GM13976 (cell line): ENCODE data around the gene APPBP2.
"Not testable (repeated sequence)": the region's sequence is repeated elsewhere in the genome, so short reads cannot be mapped to it uniquely, and the experiment has no call there.

ENCODE experiments used
- DNase-seq: peaks from one replicate; pipeline ENCODE4 v3.0.0; 2012; ENCODE audit warnings: low spot score
- in situ Hi-C: fragments of 300-500 bp; cut with MboI; formaldehyde crosslinking; loops from one replicate; pipeline ENCODE4 v1.12.0; 2022; ENCODE audit warnings: low sequenced_read_pairs, mixed read lengths, inconsistent platforms; ENCODE audit not compliant: unreplicated experiment
- TF ChIP-seq, protein P1 (sequence below): IDR thresholded peaks from 2 replicates; pipeline ENCODE4 v1.5.1; 2012; ENCODE audit warnings: borderline replicate concordance, mild to moderate bottlenecking; ENCODE audit not compliant: insufficient read depth; ENCODE audit errors: extremely low read depth, missing control alignments, control extremely low read depth

APPBP2 gene

DNA sequence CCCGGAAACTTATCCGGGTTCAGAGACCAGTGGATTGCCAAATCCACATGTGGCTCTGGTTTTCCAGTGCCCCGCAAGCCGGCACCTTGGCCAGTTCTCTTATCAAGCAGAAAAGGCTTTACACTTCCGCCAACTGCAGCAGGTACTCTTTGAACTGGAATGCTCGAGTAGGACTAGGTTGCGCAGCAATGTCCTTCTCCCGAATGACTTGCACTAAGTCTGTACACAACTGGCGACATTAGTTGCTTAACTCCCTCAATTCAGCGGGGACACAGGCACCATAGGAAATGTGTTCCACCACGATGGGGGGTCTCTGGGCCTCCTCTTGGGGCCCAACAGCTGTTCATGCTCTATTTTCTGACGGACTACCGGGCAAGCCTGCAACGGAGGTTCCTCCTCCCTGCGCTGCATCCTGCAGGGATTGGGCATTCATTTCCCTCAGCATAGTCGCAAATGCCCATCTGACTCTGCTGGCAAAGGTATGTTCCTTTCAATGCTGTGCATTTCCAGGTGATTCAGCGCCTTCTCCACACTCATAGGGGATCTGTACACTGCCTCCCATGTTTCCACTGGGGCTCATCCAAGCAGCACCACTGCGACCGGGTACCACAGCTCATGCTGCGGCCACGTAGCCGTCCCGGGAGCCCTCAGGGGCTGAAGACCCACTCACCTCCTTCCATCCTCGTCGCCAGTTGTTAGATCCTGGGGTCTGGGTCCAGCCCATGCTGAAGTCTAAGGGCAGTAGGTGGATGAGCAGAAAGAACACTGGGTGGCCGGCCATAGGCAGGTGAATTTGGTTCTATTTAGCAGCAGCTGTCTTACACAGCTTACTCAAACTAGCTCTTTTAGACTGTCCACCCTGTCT, 34.2 kb upstream of the APPBP2 start:
- TF ChIP-seq, protein P1, sequence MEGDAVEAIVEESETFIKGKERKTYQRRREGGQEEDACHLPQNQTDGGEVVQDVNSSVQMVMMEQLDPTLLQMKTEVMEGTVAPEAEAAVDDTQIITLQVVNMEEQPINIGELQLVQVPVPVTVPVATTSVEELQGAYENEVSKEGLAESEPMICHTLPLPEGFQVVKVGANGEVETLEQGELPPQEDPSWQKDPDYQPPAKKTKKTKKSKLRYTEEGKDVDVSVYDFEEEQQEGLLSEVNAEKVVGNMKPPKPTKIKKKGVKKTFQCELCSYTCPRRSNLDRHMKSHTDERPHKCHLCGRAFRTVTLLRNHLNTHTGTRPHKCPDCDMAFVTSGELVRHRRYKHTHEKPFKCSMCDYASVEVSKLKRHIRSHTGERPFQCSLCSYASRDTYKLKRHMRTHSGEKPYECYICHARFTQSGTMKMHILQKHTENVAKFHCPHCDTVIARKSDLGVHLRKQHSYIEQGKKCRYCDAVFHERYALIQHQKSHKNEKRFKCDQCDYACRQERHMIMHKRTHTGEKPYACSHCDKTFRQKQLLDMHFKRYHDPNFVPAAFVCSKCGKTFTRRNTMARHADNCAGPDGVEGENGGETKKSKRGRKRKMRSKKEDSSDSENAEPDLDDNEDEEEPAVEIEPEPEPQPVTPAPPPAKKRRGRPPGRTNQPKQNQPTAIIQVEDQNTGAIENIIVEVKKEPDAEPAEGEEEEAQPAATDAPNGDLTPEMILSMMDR, result no peak
- in situ Hi-C loops, result no loop called here
- no peak for DNase-seq

DNA sequence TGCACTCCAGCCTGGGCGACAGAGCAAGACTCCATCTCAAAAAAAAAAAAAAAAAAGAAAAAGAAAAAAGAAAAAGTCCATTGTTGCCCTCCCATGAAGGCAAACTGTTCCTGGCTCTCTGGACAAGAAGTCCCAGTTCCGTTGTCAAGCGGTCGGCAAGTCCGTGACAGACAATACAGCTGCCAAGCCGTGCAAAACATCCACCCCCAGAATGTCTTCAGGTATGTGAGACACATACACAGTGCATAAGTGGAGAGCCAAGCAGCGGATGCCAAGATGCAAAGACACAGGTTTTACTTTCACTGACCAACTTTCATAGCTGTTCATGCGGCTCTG, 33.6 kb upstream of the APPBP2 start:
- TF ChIP-seq, protein P1, result no peak
- in situ Hi-C loops, result no loop called here
- DNase-seq, result no peak

DNA sequence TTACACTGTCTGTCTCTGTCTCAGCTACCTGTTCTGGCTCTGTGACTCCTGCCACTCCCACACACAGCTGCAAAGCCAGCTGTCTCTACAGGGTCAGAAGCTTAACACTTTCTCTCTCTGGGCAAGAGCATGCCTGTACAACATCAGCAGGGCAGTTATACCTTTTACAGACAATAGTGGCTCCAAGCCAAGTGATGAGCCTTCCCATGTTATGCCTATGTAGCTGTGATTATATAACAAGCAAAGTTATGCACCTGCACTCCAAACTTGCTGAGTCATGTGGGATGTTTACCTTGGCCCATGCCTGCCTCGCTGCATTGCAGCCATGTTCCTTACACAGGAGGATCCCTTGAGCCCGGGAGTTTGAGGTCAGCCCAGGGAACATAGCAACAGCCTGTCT, 31.8 kb upstream of the APPBP2 start:
- in situ Hi-C loops, result no loop called here

DNA sequence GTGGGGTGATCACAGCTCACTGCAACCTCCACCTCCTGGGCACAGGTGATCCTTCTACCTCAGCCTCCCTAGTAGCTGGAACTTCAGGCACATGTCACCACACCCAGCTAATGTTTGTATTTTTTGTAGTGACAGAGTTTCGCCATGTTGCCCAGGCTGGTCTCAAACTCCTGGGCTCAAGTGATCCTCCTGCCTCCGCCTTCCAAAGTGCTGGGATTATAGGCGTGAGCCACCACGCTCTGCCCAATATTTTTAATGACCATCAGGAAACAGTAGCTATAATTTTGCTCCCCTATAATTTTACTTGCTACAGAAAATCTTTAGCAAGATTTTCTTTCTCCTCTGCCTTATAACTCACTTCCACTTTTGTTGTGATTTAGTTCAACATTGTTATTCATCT, 29.7 kb upstream of the APPBP2 start:
- TF ChIP-seq, protein P1, result no peak
- in situ Hi-C loops, result no loop called here
- DNase-seq, result no peak

More for the DNA sequence above, 31.8 kb upstream of the APPBP2 start:
- TF ChIP-seq, protein P1, result no peak
- no peak for DNase-seq

DNA sequence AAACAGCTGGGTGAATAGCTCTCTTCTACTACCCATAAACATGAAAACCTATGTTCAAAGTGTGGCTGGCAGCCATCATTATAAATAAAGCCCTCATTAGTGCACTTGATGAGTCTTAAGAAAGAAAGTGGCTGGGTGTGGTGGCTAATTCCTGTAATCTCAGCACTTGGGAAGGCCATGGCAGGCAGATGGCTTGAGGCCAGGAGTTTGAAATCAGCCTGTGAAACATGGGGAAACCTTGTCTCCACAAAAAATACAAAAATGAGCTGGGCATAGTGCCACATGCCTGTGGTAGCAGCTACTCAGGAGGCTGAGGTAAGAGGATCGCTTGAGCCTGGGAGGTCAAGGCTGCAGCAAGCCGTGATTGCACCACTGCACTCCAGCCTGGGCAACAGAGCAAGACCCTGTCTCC, 28.3 kb upstream of the APPBP2 start:
- in situ Hi-C loops, result no loop called here
- TF ChIP-seq, protein P1, result no peak
- DNase-seq, result no peak

DNA sequence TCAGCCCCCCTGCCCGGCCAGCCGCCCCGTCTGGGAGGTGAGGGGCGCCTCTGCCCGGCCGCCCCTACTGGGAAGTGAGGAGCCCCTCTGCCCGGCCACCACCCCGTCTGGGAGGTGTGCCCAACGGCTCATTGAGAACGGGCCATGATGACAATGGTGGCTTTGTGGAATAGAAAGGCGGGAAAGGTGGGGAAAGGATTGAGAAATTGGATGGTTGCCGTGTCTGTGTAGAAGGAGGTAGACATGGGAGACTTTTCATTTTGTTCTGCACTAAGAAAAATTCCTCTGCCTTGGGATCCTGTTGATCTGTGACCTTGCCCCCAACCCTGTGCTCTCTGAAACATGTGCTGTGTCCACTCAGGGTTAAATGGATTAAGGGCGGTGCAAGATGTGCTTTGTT, 26.2 kb upstream of the APPBP2 start:
- in situ Hi-C loops, result not testable (repeated sequence)

DNA sequence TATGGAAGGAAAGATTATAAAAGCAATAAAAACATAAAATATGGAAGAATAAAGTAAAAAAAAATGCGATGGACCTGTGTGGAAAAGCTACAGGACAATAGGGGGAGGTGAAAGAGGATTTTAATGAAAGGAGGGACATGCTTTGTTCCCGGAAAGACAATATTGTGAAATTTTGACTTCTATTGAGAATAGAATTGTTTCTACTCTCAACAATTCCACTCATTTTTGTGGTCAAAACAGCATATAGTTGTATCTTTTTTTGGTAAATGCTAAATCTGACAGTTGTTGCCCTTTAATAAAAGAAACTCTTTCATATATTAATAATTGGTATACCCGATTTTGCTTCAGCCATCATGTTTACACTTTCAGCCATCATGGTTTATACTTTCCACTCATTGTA, 22.9 kb upstream of the APPBP2 start:
- TF ChIP-seq, protein P1, result no peak
- in situ Hi-C loops, result no loop called here
- DNase-seq, result no peak

More for the DNA sequence above, 26.2 kb upstream of the APPBP2 start:
- DNase-seq, result not testable (repeated sequence)
